AG09319 (cell line): Measurements from ENCODE around the gene DPCD.

Experiments
- DNase-seq: peaks from one replicate; pipeline ENCODE4 v3.0.0-alpha.2; 2010; ENCODE audit warnings: low read depth; ENCODE audit errors: extremely low read depth
- TF ChIP-seq, protein P1 (sequence below): IDR thresholded peaks from 2 replicates; pipeline ENCODE4 v1.5.1; 2011; ENCODE audit warnings: low read depth, mild to moderate bottlenecking, inconsistent platforms, low read length, moderate library complexity

DPCD gene

DNA sequence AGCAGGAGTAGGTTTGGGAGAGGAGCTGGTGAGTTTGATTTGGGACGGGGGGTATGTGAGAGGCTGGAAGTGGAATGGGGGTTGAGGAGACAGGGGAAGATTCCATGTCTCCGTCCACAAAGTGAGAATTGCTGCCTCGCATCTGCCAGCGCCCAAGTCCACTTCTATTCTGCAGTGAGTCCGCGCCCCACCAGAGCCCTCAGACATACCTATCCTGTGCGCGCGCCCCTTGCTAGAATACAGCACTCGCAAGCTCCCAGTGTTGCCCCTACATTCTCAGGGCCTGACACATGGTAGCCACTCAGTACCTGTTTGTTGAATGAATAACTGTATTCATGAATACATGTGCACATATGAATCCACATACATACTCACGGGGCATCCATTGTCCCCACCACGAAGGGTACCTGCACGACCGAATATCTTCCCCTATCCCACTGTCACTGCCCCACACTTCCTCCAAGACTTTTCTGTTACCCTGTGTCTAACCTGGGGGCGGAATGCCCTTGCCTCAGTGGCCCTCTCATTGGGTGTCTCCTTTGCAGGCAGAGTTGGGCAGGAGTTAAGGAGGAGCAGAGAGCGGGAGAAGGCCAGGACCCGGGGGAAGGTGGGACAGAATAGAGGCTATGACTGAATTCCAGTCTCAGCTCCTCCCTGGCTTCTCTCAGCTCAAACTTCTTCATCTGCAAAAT is 19.9 kb upstream of the DPCD start:
- TF ChIP-seq, protein P1, sequence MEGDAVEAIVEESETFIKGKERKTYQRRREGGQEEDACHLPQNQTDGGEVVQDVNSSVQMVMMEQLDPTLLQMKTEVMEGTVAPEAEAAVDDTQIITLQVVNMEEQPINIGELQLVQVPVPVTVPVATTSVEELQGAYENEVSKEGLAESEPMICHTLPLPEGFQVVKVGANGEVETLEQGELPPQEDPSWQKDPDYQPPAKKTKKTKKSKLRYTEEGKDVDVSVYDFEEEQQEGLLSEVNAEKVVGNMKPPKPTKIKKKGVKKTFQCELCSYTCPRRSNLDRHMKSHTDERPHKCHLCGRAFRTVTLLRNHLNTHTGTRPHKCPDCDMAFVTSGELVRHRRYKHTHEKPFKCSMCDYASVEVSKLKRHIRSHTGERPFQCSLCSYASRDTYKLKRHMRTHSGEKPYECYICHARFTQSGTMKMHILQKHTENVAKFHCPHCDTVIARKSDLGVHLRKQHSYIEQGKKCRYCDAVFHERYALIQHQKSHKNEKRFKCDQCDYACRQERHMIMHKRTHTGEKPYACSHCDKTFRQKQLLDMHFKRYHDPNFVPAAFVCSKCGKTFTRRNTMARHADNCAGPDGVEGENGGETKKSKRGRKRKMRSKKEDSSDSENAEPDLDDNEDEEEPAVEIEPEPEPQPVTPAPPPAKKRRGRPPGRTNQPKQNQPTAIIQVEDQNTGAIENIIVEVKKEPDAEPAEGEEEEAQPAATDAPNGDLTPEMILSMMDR, result no peak
- DNase-seq, result no peak

DNA sequence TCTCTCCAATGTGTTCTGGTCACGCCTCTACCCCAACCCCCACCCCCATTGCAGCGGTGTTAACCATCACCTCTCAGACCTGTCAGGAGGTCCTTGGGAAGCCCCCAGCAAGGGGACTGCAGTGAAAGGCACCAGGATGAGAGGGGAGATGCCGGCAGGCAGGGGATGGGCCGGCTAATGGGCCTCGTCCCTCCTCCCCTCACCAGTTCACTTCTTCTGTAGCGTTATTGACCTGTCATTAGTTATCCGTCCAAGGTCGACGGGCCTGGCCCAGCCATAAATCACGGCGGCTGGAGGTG is 18.8 kb upstream of the DPCD start:
- no peak for DNase-seq
- TF ChIP-seq, protein P1, result no peak

- peak; percentile 38 for DNase-seq
- TF ChIP-seq, protein P1, result peak; percentile 61
Observed at GRCh38 chr10:101569622-101570427, 18.3 kb upstream of the DPCD start.

DNA sequence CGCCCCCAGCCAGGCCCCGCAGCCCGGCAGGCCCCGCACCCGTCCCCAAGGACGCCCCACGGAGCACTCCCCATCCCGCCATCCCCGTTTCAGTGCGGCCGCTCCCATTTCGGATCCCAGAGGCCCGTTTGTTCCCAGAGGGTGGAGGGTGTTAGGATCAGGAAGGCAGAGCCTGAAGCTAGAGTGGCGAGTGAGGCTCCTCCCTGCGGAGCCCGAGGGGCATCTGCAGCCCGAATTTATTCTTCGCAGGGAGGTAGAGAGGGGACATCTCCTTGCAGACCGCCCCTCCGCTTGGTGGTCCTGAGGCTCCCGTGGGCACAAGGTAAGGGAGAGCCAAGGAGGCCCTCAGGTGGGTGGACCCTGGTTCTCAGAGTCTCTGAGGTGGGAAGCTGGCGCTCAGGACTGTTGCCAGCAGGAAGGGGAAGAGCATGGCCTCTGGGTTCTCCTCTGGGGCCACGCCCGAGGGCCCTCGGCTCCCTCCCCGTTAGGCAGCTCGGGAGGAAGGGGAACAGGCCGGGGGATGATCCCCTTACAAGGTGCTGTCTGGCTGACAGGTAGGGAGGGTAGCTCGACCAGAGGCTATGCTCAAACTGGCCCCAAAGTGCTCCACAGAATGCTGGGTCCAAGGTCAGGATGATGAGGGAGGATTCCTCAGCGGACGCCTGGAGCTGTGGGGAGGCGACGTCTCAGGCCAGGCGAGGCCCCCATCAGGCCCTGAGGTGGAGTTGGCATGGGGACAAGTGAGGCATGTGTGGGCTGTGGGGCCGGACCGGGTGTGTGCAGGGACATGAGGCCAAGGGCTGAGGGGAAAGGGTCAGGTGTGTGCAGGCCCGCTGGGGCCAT is 17.5 kb upstream of the DPCD start:
- no peak for DNase-seq
- TF ChIP-seq, protein P1, result no peak

- TF ChIP-seq, protein P1, result no peak
- DNase-seq, result no peak
Observed at GRCh38 chr10:101571271-101571925, 16.7 kb upstream of the DPCD start.

DNA sequence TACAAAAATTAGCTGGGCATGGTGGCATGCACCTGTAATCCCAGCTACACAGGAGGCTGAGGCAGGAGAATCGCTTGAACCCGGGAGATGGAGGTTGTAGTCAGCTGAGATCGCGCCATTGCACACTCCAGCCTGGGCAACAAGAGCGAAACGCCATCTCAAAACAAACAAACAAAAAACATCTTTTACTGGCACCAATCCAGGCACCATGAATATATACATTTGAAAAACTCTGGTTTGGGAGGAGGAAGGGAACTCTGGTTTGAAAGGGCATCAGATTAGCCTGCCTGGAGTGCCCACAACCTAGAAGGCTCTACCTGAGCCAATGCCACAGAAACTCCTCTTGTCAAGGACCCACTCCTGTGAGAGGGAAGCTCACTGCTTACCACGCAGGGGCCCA is 16.0 kb upstream of the DPCD start:
- no peak for DNase-seq
- TF ChIP-seq, protein P1, result no peak
